SIG-M5 treated with dmso at 0.1 percent for 504 hours (cell line): ENCODE measurements around the gene ANKS1A.
"Not testable (repeated sequence)": the region's sequence is repeated elsewhere in the genome, so short reads cannot be mapped to it uniquely, and the experiment has no call there.

Experiments
- DNase-seq: peaks from one replicate; lab custom pipeline; 2025; ENCODE audit not compliant: unreplicated experiment; lab: John Stamatoyannopoulos, UW

Gene ANKS1A

GRCh38 chr6:34985236-34985635, 96.2 kb downstream of the ANKS1A start:
- no peak for DNase-seq

- DNase-seq = peak; percentile 64
Observed at GRCh38 chr6:34986845-34987246, 97.8 kb downstream of the ANKS1A start.

GRCh38 chr6:34987506-34987905, 98.5 kb downstream of the ANKS1A start:
- DNase-seq = no peak

GRCh38 chr6:34990971-34991560, 102.0 kb downstream of the ANKS1A start:
- DNase-seq = no peak

- no peak for DNase-seq
Observed at GRCh38 chr6:34992376-34992775, 103.3 kb downstream of the ANKS1A start.

GRCh38 chr6:34993213-34993612, 104.2 kb downstream of the ANKS1A start:
- DNase-seq = no peak

- DNase-seq = no peak
Observed at GRCh38 chr6:34994693-34995092, 105.6 kb downstream of the ANKS1A start.

GRCh38 chr6:34998417-34998816, 109.4 kb downstream of the ANKS1A start:
- DNase-seq = not testable (repeated sequence)

GRCh38 chr6:34999153-34999552, 110.1 kb downstream of the ANKS1A start:
- not testable (repeated sequence) for DNase-seq

GRCh38 chr6:34999962-35000361, 110.9 kb downstream of the ANKS1A start:
- DNase-seq = not testable (repeated sequence)

GRCh38 chr6:35001349-35001748, 112.3 kb downstream of the ANKS1A start:
- DNase-seq = not testable (repeated sequence)

- DNase-seq = not testable (repeated sequence)
Observed at GRCh38 chr6:35003886-35004530, 115.0 kb downstream of the ANKS1A start.

- DNase-seq = no peak
Observed at GRCh38 chr6:35007016-35007415, 118.0 kb downstream of the ANKS1A start.

GRCh38 chr6:35008858-35009257, 119.8 kb downstream of the ANKS1A start:
- no peak for DNase-seq

- DNase-seq = no peak
Observed at GRCh38 chr6:35011096-35012041, 122.3 kb downstream of the ANKS1A start.

- no peak for DNase-seq
Observed at GRCh38 chr6:35013701-35014100, 124.6 kb downstream of the ANKS1A start.

GRCh38 chr6:35014341-35014740, 125.3 kb downstream of the ANKS1A start:
- DNase-seq = no peak

GRCh38 chr6:35014786-35015185, 125.7 kb downstream of the ANKS1A start:
- peak; percentile 33 for DNase-seq

GRCh38 chr6:35015476-35015875, 126.4 kb downstream of the ANKS1A start:
- no peak for DNase-seq

GRCh38 chr6:35015996-35016395, 126.9 kb downstream of the ANKS1A start:
- DNase-seq = no peak

- DNase-seq = no peak
Observed at GRCh38 chr6:35016502-35017321, 127.7 kb downstream of the ANKS1A start.
